Ishikawa (cell line): ENCODE measurements around the gene BARD1.

Source experiments
- CEBPB ChIP-seq: IDR thresholded peaks from 2 replicates; pipeline ENCODE4 v1.6.1; 2012
- CREB1 ChIP-seq: IDR thresholded peaks from 2 replicates; pipeline ENCODE4 v1.6.1; 2012; ENCODE audit warnings: low read depth
- EGR1 ChIP-seq: IDR thresholded peaks from 2 replicates; pipeline ENCODE4 v1.6.1; 2012
- EP300 ChIP-seq: IDR thresholded peaks from 2 replicates; pipeline ENCODE4 v1.6.1; 2012; ENCODE audit warnings: borderline replicate concordance
- FOXM1 ChIP-seq: IDR thresholded peaks from 2 replicates; pipeline ENCODE4 v1.6.1; 2012; ENCODE audit warnings: low read depth, borderline replicate concordance
- MAX ChIP-seq: IDR thresholded peaks from 2 replicates; pipeline ENCODE4 v1.6.1; 2012
- RAD21 ChIP-seq: IDR thresholded peaks from 2 replicates; pipeline ENCODE4 v1.6.1; 2012; ENCODE audit warnings: low read depth
- REST ChIP-seq: IDR thresholded peaks from 2 replicates; pipeline ENCODE4 v1.6.1; 2012; ENCODE audit warnings: low read depth, mild to moderate bottlenecking
- TEAD4 ChIP-seq: IDR thresholded peaks from 2 replicates; pipeline ENCODE4 v1.6.1; 2012
- USF1 ChIP-seq: IDR thresholded peaks from 2 replicates; pipeline ENCODE4 v1.6.1; 2012
- YY1 ChIP-seq: IDR thresholded peaks from 2 replicates; pipeline ENCODE4 v1.6.1; 2012; ENCODE audit warnings: low read depth

GRCh38 chr2:214713080-214713830 lies 96.2 kb downstream of the BARD1 start:
- TF ChIP-seq CEBPB (no peak), EP300 (no peak), REST (no peak), TEAD4 (no peak), MAX (no peak), RAD21 (no peak), FOXM1 (no peak), YY1 (no peak), USF1 (no peak), CREB1 (no peak), EGR1 (no peak)
